Right lobe of liver (tissue), 6 donors: ENCODE results near the gene CAB39. TPM values are rescaled to one million over a fixed set of nuclear protein-coding genes. Genes with fewer than 3 reads are reported as not detected.

Experiments
- ATAC-seq, 4 donors: fragments of 200-7000 bp; cut with Tn5 transposase; one replicate each; pipeline ENCODE4 v1.9.1; 2020; ENCODE audit warnings: mild to moderate bottlenecking in 4 of 4, moderate library complexity in 4 of 4
- DNase-seq, 3 donors: peaks; one replicate each; pipeline ENCODE4 v3.0.0-alpha.2; 2020
- H3K27ac ChIP-seq, 3 donors: fragments of 200-600 bp; one replicate each; pipeline ENCODE4 v1.8.0; 2022
- H3K27me3 ChIP-seq, 2 donors: fragments of 200-600 bp; one replicate each; pipeline ENCODE4 v1.8.0; 2022
- H3K36me3 ChIP-seq, 4 donors: fragments of 200-600 bp; sonication (generic) in 1 of 4; one replicate each; pipeline versions ENCODE4 v1.5.1 to v1.8.0; 2017 to 2022; ENCODE audit warnings: control low read depth in 1 of 4
- H3K4me1 ChIP-seq, 4 donors: fragments of 200-600 bp; sonication (generic) in 1 of 4; one replicate each; pipeline versions ENCODE4 v1.5.1 to v1.8.0; 2017 to 2022; ENCODE audit warnings: control low read depth in 1 of 4
- H3K4me3 ChIP-seq, 3 donors: fragments of 200-600 bp; one replicate each; pipeline ENCODE4 v1.8.0; 2022
- H3K9me3 ChIP-seq, 4 donors: fragments of 200-600 bp; sonication (generic) in 1 of 4; one replicate each; pipeline versions ENCODE4 v1.5.1 to v1.8.0; 2017 to 2022; ENCODE audit warnings: control low read depth in 1 of 4
- CTCF ChIP-seq, 4 donors: fragments of 200-600 bp in 3 of 4; fragments of 450-650 bp in 1 of 4; IDR thresholded peaks; one replicate each; pipeline versions ENCODE4 v1.5.1 to v1.8.0; 2016 to 2022; ENCODE audit warnings: antibody characterized with exemption in 4 of 4, mild to moderate bottlenecking in 2 of 4
- POLR2A ChIP-seq: fragments of 450-650 bp; IDR thresholded peaks from one replicate; pipeline ENCODE4 v1.6.1; 2017; ENCODE audit warnings: antibody characterized with exemption, mild to moderate bottlenecking
- WGBS: methylation state at CpG from one replicate; pipeline ENCODE4 v1.1.6; 2018; ENCODE audit warnings: low coverage, low lambda C conversion rate; ENCODE audit not compliant: insufficient coverage; ENCODE audit errors: missing lambda C conversion rate; 5-methylcytosine and 5-hydroxymethylcytosine counted together
- intact Hi-C, 2 donors: fragments of 100-400 bp; cut with DNase I; formaldehyde crosslinking; loops; one replicate each; pipeline versions ENCODE4 v1.11.2 to v1.14.1; 2022
- total RNA-seq, 6 experiments: library from RNA; depleted of rRNA in 2 of 6; stranded (reverse); fragments of >200 nt in 2 of 6; fragmentation: NEBNext Ultra II Directional in 3 of 6; extraction: Animal tissue kit (Norgen Biotek cat#: 25700) in 3 of 6; gene quantifications; one replicate each; pipeline versions ENCODE4 v1.1.0 to v1.2.4, GENCODE V29; 2016 to 2023
- donor health status: DM: no; HTN: yes; CAD: no.
- donor health status: DM: no; HTN: no; CAD: no.
- donor health status: DM: no; HTN: no; CAD: no.
- donor health status: DM: no; HTN: yes; CAD: no.
- donor health status: DM: no; HTN: yes; CAD: no.

CAB39 gene
- total RNA-seq, 6 experiments from 2014 or later = 25.3 to 32.4 (median 27.8) TPM

GRCh38 chr2:230685178-230685577, 27.5 kb upstream of the CAB39 start:
- 49% methylated on average over 6 of the region's 6 CpGs for WGBS
- H3K27ac ChIP-seq = no peak overlapping the region
- no peaks in the 10 kb centered on the region for H3K36me3 ChIP-seq
- no peaks in the 10 kb centered on the region for H3K9me3 ChIP-seq
- no peak for DNase-seq
- ATAC-seq = peak in 3 of 4 donors; percentile 38 to 56 (median 46)
- H3K4me3 ChIP-seq = no peak overlapping the region
- TF ChIP-seq POLR2A (no peak), CTCF (IDR thresholded peaks at IDR 0.05) (no peak)
- no peaks in the 10 kb centered on the region for H3K4me1 ChIP-seq
- intact Hi-C loops = no loop called here
- H3K27me3 ChIP-seq = no peaks in the 10 kb centered on the region

- 47% methylated on average over 5 of the region's 5 CpGs for WGBS
- no peak overlapping the region for H3K27ac ChIP-seq
- intact Hi-C loops = no loop called here
- H3K9me3 ChIP-seq = no peaks in the 10 kb centered on the region
- H3K4me3 ChIP-seq = no peak overlapping the region
- H3K27me3 ChIP-seq = no peaks in the 10 kb centered on the region
- no peak for DNase-seq
- H3K4me1 ChIP-seq = no peaks in the 10 kb centered on the region
- no peak for ATAC-seq
- TF ChIP-seq CTCF (IDR thresholded peaks at IDR 0.05) = no peak
- no peak for TF ChIP-seq POLR2A
- H3K36me3 ChIP-seq = no peaks in the 10 kb centered on the region
Observed at GRCh38 chr2:230687498-230687897, 25.1 kb upstream of the CAB39 start.

- Histone ChIP-seq H3K4me3 (no peak overlapping the region), H3K36me3 (no peaks in the 10 kb centered on the region), H3K9me3 (no peaks in the 10 kb centered on the region), H3K4me1 (no peaks in the 10 kb centered on the region), H3K27ac (no peak overlapping the region), H3K27me3 (no peaks in the 10 kb centered on the region)
- ATAC-seq (no peak), DNase-seq (no peak)
- TF ChIP-seq CTCF (IDR thresholded peaks at IDR 0.05) (no peak), POLR2A (no peak)
- intact Hi-C loops = no loop called here
- WGBS = 33% methylated on average over 2 of the region's 2 CpGs
Observed at GRCh38 chr2:230688490-230688889, 24.2 kb upstream of the CAB39 start.

GRCh38 chr2:230690439-230690838, 22.2 kb upstream of the CAB39 start:
- TF ChIP-seq POLR2A (no peak), CTCF (IDR thresholded peaks at IDR 0.05) (no peak)
- H3K27me3 ChIP-seq = no peaks in the 10 kb centered on the region
- H3K4me3 ChIP-seq = no peak overlapping the region
- no peak overlapping the region for H3K27ac ChIP-seq
- ATAC-seq (no peak), DNase-seq (no peak)
- intact Hi-C loops = no loop called here
- no peaks in the 10 kb centered on the region for H3K36me3 ChIP-seq
- WGBS = 100% methylated on average over 1 of the region's 9 CpGs
- H3K9me3 ChIP-seq = no peaks in the 10 kb centered on the region
- no peaks in the 10 kb centered on the region for H3K4me1 ChIP-seq

GRCh38 chr2:230691005-230691647, 21.5 kb upstream of the CAB39 start:
- WGBS = 71% methylated on average over 4 of the region's 4 CpGs

More at GRCh38 chr2:230691005-230691647, 21.5 kb upstream of the CAB39 start:
- no peak for TF ChIP-seq POLR2A
- DNase-seq (no peak), ATAC-seq (peak in 1 of 4 donors; percentile 49)
- intact Hi-C loops = no loop called here
- Histone ChIP-seq H3K27me3 (no peaks in the 10 kb centered on the region), H3K36me3 (no peaks in the 10 kb centered on the region), H3K9me3 (no peaks in the 10 kb centered on the region), H3K4me3 (no peak overlapping the region), H3K27ac (no peak overlapping the region), H3K4me1 (no peaks in the 10 kb centered on the region)
